ENCODE results near the gene HHIP. TPM values are rescaled to one million over a fixed set of nuclear protein-coding genes. Genes with fewer than 3 reads are reported as not detected.
A peak's percentile ranks its signal among the peaks of the same experiment; 100 is the strongest.

HHIP gene
- total RNA-seq, 1 experiment from 2014 or later: 1.6 TPM

DNA sequence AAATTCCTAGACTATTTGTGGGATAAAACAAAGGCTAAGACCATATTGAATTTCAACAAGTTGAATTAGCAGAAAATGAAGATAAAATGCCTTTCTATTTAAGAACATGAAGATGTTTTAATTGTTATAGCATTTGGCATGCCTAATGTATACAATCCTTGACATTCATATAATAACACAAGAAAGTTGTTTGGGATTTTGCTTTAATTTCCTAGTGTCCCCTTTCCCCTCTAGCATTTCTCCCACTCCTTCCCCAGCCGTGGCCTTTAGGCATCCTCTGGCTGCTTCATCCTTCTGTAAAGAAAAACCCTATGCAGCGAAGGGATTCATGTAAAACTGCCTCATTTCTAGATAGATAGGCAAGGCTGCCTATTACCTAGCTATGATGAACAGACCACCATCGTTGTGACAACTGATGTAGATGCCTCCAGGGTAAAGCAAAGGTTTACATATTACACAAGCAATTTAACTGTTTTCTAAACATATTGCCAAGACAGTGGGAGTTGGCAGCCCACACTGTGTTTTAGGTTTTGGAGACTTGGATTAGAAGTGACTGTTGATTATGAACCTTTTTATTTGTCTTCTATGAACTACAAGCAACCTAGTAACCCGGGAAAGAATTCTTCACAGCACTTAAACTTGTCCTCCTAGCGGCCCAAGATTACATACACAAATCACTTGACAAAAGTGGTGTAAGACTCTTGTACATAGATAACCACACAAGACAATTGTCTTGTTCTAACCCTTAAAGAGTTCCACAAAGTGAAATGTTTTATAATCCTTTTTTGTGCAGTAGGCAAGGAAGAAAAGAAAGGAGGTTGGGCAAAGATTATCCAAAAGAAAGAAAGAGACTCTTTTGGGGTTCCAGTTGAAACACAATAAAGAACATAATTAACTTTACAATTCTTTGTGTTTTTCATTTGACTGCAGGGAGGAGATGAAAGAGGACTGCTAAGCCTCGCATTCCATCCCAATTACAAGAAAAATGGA lies 59.9 kb downstream of the HHIP start:
- no peak for DNase-seq
- no peak for TF ChIP-seq CTCF (IDR thresholded peaks at IDR 0.05; ENCODE audit: unreplicated experiment)
- H3K9me3 Mint-ChIP-seq (ENCODE audit: low read depth, unreplicated experiment): no peaks in the 10 kb centered on the region
- H3K27ac Mint-ChIP-seq (ENCODE audit: unreplicated experiment): no peak overlapping the region
- H3K36me3 Mint-ChIP-seq (ENCODE audit: insufficient read depth, unreplicated experiment): peaks cover 4% of the 10 kb centered on the region
- H3K4me1 Mint-ChIP-seq (ENCODE audit: low read depth, unreplicated experiment): peaks cover 30% of the 10 kb centered on the region
- H3K27me3 Mint-ChIP-seq (ENCODE audit: unreplicated experiment): no peaks in the 10 kb centered on the region
- CTCF ChIA-PET: no interaction called here
- intact Hi-C loops (cut with micrococcal nuclease; ENCODE audit: unreplicated experiment): no loop called here
- no TSS peak for BruUV-seq (replicated peaks)
- no peak overlapping the region for H3K4me3 Mint-ChIP-seq (ENCODE audit: low read depth, unreplicated experiment)

DNA sequence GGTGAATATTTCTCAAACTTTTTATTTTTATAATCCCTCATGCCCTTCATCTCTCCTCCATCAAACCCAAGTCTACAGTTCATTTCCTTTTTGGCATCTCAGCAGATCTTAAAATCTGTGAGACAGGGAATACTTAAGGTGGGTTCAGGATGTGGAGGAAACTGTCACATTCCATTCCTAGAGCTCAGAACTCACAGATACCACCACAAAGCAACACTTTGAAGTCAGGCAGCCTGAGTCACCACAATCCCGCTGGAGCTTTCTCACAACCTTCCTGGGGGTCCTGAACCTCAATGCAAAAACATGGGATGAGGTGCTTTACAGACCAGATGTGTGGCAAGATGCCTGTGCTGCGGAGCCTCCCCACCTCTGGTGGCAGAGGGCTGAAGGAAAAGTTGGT lies 63.2 kb downstream of the HHIP start:
- no TSS peak for BruUV-seq (replicated peaks)
- no peaks in the 10 kb centered on the region for H3K27me3 Mint-ChIP-seq (ENCODE audit: unreplicated experiment)
- H3K27ac Mint-ChIP-seq (ENCODE audit: unreplicated experiment): peak overlapping the region; percentile 54
- peaks cover 33% of the 10 kb centered on the region for H3K4me1 Mint-ChIP-seq (ENCODE audit: low read depth, unreplicated experiment)
- intact Hi-C loops (cut with micrococcal nuclease; ENCODE audit: unreplicated experiment): no loop called here
- TF ChIP-seq CTCF (IDR thresholded peaks at IDR 0.05; ENCODE audit: unreplicated experiment): no peak
- H3K36me3 Mint-ChIP-seq (ENCODE audit: insufficient read depth, unreplicated experiment): peaks cover 4% of the 10 kb centered on the region
- H3K4me3 Mint-ChIP-seq (ENCODE audit: low read depth, unreplicated experiment): no peak overlapping the region
- CTCF ChIA-PET: interaction anchor here (0.5 kb wide), 1 partner anchor 106 kb away, joined by 5 read pairs; no protein-coding TSS in a partner anchor
- DNase-seq: no peak
- H3K9me3 Mint-ChIP-seq (ENCODE audit: low read depth, unreplicated experiment): no peaks in the 10 kb centered on the region

- no peak overlapping the region for H3K4me3 Mint-ChIP-seq (ENCODE audit: low read depth, unreplicated experiment)
- H3K27me3 Mint-ChIP-seq (ENCODE audit: unreplicated experiment): no peaks in the 10 kb centered on the region
These were observed 64.0 kb downstream of the HHIP start for GRCh38 chr4:144709793-144710525.

More at GRCh38 chr4:144709793-144710525, 64.0 kb downstream of the HHIP start:
- DNase-seq: peak; percentile 48
- CTCF ChIA-PET: interaction anchor here (0.5 kb wide), 1 partner anchor 107 kb away, joined by 5 read pairs; no protein-coding TSS in a partner anchor
- Mint-ChIP-seq H3K36me3 (ENCODE audit: insufficient read depth, unreplicated experiment) (peaks cover 4% of the 10 kb centered on the region), H3K27ac (ENCODE audit: unreplicated experiment) (peak overlapping the region; percentile 54), H3K9me3 (ENCODE audit: low read depth, unreplicated experiment) (no peaks in the 10 kb centered on the region), H3K4me1 (ENCODE audit: low read depth, unreplicated experiment) (peaks cover 36% of the 10 kb centered on the region)
- TF ChIP-seq CTCF (IDR thresholded peaks at IDR 0.05; ENCODE audit: unreplicated experiment): no peak
- BruUV-seq (replicated peaks): no TSS peak
- intact Hi-C loops (cut with micrococcal nuclease; ENCODE audit: unreplicated experiment): loop anchor here (5.0 kb wide), 1 partner anchor 128 kb away; no protein-coding TSS in a partner anchor
